KBM-7 (cell line): ENCODE measurements around the gene CPLX3.

ENCODE experiments used
- DNase-seq: peaks from one replicate; pipeline ENCODE4 v3.0.0-alpha.2; 2015
- in situ Hi-C: fragments of 300-500 bp; cut with MboI; formaldehyde crosslinking; loops from 2 replicates; pipeline ENCODE4 v1.14.3; 2020; ENCODE audit warnings: low sequenced_read_pairs, low pct_unique_long_range_greater_than_20kb, mixed read lengths

CPLX3 gene

GRCh38 chr15:74838746-74839525 lies 12.5 kb downstream of the CPLX3 start:
- DNase-seq: no peak
- in situ Hi-C loops: no loop called here

GRCh38 chr15:74839526-74840395 lies 13.3 kb downstream of the CPLX3 start:
- no peak for DNase-seq
- in situ Hi-C loops: no loop called here

- no peak for DNase-seq
- in situ Hi-C loops: no loop called here
These were observed 14.7 kb downstream of the CPLX3 start for GRCh38 chr15:74840851-74841775.

- in situ Hi-C loops: no loop called here
- no peak for DNase-seq
These were observed 15.5 kb downstream of the CPLX3 start for GRCh38 chr15:74841891-74842373.

GRCh38 chr15:74842581-74843444 lies 16.4 kb downstream of the CPLX3 start, which contains the start of gene ULK3:
TSS of gene ULK3 (minus strand) at chr15:74843156. CDS start at chr15:74843105, 51 bp downstream.
- peak; percentile 98 for DNase-seq
- in situ Hi-C loops: no loop called here

- no peak for DNase-seq
- in situ Hi-C loops: no loop called here
These were observed 17.0 kb downstream of the CPLX3 start for GRCh38 chr15:74843445-74843828.

- in situ Hi-C loops: no loop called here
- DNase-seq: no peak
These were observed 17.5 kb downstream of the CPLX3 start for GRCh38 chr15:74843891-74844299.

GRCh38 chr15:74844319-74845207 lies 18.1 kb downstream of the CPLX3 start:
- DNase-seq: no peak
- in situ Hi-C loops: no loop called here

GRCh38 chr15:74845208-74845568 lies 18.8 kb downstream of the CPLX3 start:
- in situ Hi-C loops: no loop called here
- no peak for DNase-seq

GRCh38 chr15:74845581-74845980 lies 19.2 kb downstream of the CPLX3 start:
- no peak for DNase-seq
- in situ Hi-C loops: no loop called here

GRCh38 chr15:74847432-74847831 lies 21.0 kb downstream of the CPLX3 start:
- DNase-seq: no peak
- in situ Hi-C loops: no loop called here

- in situ Hi-C loops: no loop called here
- no peak for DNase-seq
These were observed 24.0 kb downstream of the CPLX3 start for GRCh38 chr15:74850393-74850792.

- no peak for DNase-seq
- in situ Hi-C loops: no loop called here
These were observed 25.5 kb downstream of the CPLX3 start for GRCh38 chr15:74851960-74852359.

- in situ Hi-C loops: no loop called here
- DNase-seq: no peak
These were observed 28.1 kb downstream of the CPLX3 start for GRCh38 chr15:74854453-74855022.

- no peak for DNase-seq
- in situ Hi-C loops: no loop called here
These were observed 29.4 kb downstream of the CPLX3 start for GRCh38 chr15:74855857-74856256.

- in situ Hi-C loops: no loop called here
- DNase-seq: no peak
These were observed 30.1 kb downstream of the CPLX3 start for GRCh38 chr15:74856537-74856936.

GRCh38 chr15:74857082-74857655 lies 30.7 kb downstream of the CPLX3 start:
- in situ Hi-C loops: no loop called here
- DNase-seq: peak; percentile 76
